Ovary (tissue), 9 donors: ENCODE measurements around the gene SKA2. TPM values are rescaled to one million over a fixed set of nuclear protein-coding genes. Genes with fewer than 3 reads are reported as not detected.

ENCODE experiments used
- DNase-seq, 5 donors: peaks; one replicate each; pipeline ENCODE4 v3.0.0-alpha.2; 2019 to 2020
- H3K27ac ChIP-seq, 2 donors: fragments of 200-600 bp; one replicate each; pipeline versions ENCODE4 v1.5.1 to v1.8.0; 2019 to 2022
- H3K27me3 ChIP-seq: fragments of 200-600 bp; one replicate; pipeline ENCODE4 v1.8.0; 2022
- H3K36me3 ChIP-seq: fragments of 200-600 bp; sonication (generic); one replicate; pipeline ENCODE4 v1.5.1; 2019
- H3K4me1 ChIP-seq: one replicate; pipeline ENCODE4 v1.8.1; 2013; ENCODE audit warnings: mild to moderate bottlenecking, moderate library complexity; ENCODE audit not compliant: insufficient read depth
- H3K4me3 ChIP-seq: fragments of 200-600 bp; sonication (generic); one replicate; pipeline ENCODE4 v1.5.1; 2017
- H3K9me3 ChIP-seq, 2 donors: fragments of 200-600 bp in 1 of 2; sonication (generic) in 1 of 2; one replicate each; pipeline versions ENCODE4 v1.5.1 to v1.8.1; 2013 to 2019; ENCODE audit warnings: mild to moderate bottlenecking in 1 of 2, moderate library complexity in 1 of 2
- EP300 ChIP-seq: sonication (generic); formaldehyde crosslinking; IDR thresholded peaks from one replicate; pipeline ENCODE4 v1.6.1; 2017; ENCODE audit warnings: antibody characterized with exemption
- POLR2A ChIP-seq: fragments of 450-650 bp; IDR thresholded peaks from one replicate; pipeline ENCODE4 v1.6.1; 2017; ENCODE audit warnings: antibody characterized with exemption, mild to moderate bottlenecking, moderate library complexity
- WGBS, 3 donors: extraction: QIAGEN DNeasy Blood & Tissue Kit in 1 of 3; methylation state at CpG; one replicate each; pipeline versions ENCODE4 v1.1.5 to v1.1.7; 2013 to 2017; 5-methylcytosine and 5-hydroxymethylcytosine counted together
- intact Hi-C, 4 donors: fragments of 100-400 bp; cut with DNase I; formaldehyde crosslinking; loops; one replicate each; pipeline versions ENCODE4 v1.11.0 to v1.15.1; 2022 to 2023
- microRNA counts: library from miRNA; unstranded; fragments of <30 nt; microRNA quantifications from one replicate; lab custom pipeline; 2016
- microRNA-seq, 3 donors: library from miRNA; unstranded; fragments of <30 nt; microRNA quantifications; one replicate each; pipeline versions ENCODE4 to v1.2.0, GENCODE V29; 2019 to 2020
- polyA plus RNA-seq, 2 donors: library from polyadenylated mRNA; stranded (reverse); fragments of 200-250 nt in 1 of 2; fragments of 350-450 nt in 1 of 2; fragmentation: Illumina TruSeq in 1 of 2; extraction: RNeasy Lipid Tissue Mini Kit (QIAGEN cat#74804) in 1 of 2; gene quantifications; one replicate each; pipeline ENCODE4 v1.2.3, GENCODE V29; 2013 to 2014
- small RNA-seq: library from RNA; depleted of rRNA; stranded (forward); fragments of <200 nt; gene quantifications from one replicate; pipeline ENCODE3, GENCODE V24; 2016
- total RNA-seq, 7 donors: library from RNA; depleted of rRNA in 2 of 7; stranded (reverse); fragments of >200 nt in 2 of 7; fragmentation: NEBNext Ultra II Directional in 3 of 7; extraction: Animal tissue kit (Norgen Biotek cat#: 25700) in 3 of 7; gene quantifications; one replicate each; pipeline versions ENCODE4 v1.1.0 to v1.2.4, GENCODE V29; 2016 to 2023
- TF ChIP-seq, protein P1 (sequence below), 3 donors: fragments of 450-650 bp in 2 of 3; fragments of 200-600 bp in 1 of 3; IDR thresholded peaks; one replicate each; pipeline versions ENCODE4 v1.5.1 to v1.8.0; 2016 to 2022; ENCODE audit warnings: antibody characterized with exemption in 3 of 3, mild to moderate bottlenecking in 1 of 3
- donor health status: DM: no; HTN: no; CAD: no; lungs with moderate emphysema.
- donor health status: DM: no; HTN: no; CAD: no.
- donor health status: Bipolar disorder and iron deficiency.
- donor health status: DM: yes; HTN: yes; CAD: no.
- donor health status: DM: no; HTN: no; CAD: no.
- donor health status: DM: yes; HTN: yes; CAD: no.

SKA2 gene
- total and polyA plus RNA-seq, 9 donors, result 15.1 to 50.0 (median 25.5) TPM

DNA sequence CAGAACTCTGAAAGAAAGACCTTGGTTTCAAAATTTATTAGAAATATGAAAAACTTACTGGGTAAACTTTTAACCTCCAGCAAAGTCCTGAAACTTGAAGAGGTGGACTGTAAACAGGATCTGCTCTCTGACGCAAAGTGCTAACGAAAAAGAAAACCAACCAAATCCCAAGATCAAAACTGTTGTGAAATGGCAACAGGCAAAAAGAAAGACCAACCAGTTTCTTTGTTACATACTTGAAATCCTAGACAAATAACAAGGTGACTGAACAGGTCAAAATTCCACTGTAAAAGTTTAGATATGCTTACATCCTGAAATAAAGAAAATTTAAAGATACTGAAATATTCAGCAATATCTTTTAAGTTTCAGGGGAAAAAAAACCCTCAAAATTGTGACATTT, 92.5 kb downstream of the SKA2 start:
- H3K4me3 ChIP-seq, result no peak overlapping the region
- H3K27ac ChIP-seq, result no peak overlapping the region
- no peaks in the 10 kb centered on the region for H3K36me3 ChIP-seq
- DNase-seq, result no peak
- no peaks in the 10 kb centered on the region for H3K4me1 ChIP-seq
- TF ChIP-seq, protein P1, sequence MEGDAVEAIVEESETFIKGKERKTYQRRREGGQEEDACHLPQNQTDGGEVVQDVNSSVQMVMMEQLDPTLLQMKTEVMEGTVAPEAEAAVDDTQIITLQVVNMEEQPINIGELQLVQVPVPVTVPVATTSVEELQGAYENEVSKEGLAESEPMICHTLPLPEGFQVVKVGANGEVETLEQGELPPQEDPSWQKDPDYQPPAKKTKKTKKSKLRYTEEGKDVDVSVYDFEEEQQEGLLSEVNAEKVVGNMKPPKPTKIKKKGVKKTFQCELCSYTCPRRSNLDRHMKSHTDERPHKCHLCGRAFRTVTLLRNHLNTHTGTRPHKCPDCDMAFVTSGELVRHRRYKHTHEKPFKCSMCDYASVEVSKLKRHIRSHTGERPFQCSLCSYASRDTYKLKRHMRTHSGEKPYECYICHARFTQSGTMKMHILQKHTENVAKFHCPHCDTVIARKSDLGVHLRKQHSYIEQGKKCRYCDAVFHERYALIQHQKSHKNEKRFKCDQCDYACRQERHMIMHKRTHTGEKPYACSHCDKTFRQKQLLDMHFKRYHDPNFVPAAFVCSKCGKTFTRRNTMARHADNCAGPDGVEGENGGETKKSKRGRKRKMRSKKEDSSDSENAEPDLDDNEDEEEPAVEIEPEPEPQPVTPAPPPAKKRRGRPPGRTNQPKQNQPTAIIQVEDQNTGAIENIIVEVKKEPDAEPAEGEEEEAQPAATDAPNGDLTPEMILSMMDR (IDR thresholded peaks at IDR 0.05), result no peak
- no peak for TF ChIP-seq EP300
- no peak for TF ChIP-seq POLR2A
- intact Hi-C loops, result no loop called here
- no peaks in the 10 kb centered on the region for H3K27me3 ChIP-seq
- no peaks in the 10 kb centered on the region for H3K9me3 ChIP-seq
- WGBS, 3 donors, result 97 to 98% (median 97%) methylated on average over 2 of the region's 2 CpGs

MicroRNA genes within 50 kb of the gene (microRNA counts, 767-probe panel; counts per million panel counts)
- microRNA hsa-miR-301a-3p (lab: Ali Mortazavi, UCI), result 2,914 counts per million, percentile 85 among the panel's probes with 10 or more counts
- microRNA hsa-miR-454-3p (lab: Ali Mortazavi, UCI), result 530 counts per million, percentile 78 among the panel's probes with 10 or more counts

Small RNA genes lying within 50 kb of the gene (microRNA-seq; reads per million reads assigned to microRNA genes)
- gene MIR301A (5.0 to 222 (median 32.0) reads per million in 3 donors), gene MIR454 (147 to 285 (median 155) reads per million in 3 donors)

Small RNA genes lying within 50 kb of the gene (small RNA-seq; reads per million reads assigned to genes)
- gene MIR301A (4.4 reads per million, percentile 79 among the genes with 10 or more reads in this experiment), gene MIR454 (3.6 reads per million, percentile 78 among the genes with 10 or more reads in this experiment), gene RNU2-58P (not detected)

Other genes starting within 250 kb of the SKA2 start
- 10 to 100 TPM; 14.2 to 21.8 (median 17.1) TPM for gene TRIM37, start 48.3 kb downstream of the SKA2 start, total RNA-seq
- 10 to 100 TPM in 1 of 2 donors, 1 to 10 TPM in 1; 8.9 to 16.8 TPM for gene TRIM37, start 48.3 kb downstream of the SKA2 start, polyA plus RNA-seq
- gene PRR11, start 560 bp upstream of the SKA2 start, total RNA-seq, result 1 to 10 TPM in 6 of 7 donors, under 1 TPM in 1; 0.96 to 2.5 (median 1.4) TPM
- gene PRR11, start 560 bp upstream of the SKA2 start, polyA plus RNA-seq, result 1 to 10 TPM; 1.3 to 5.1 TPM
- 10 to 100 TPM in 5 of 7 donors, 1 to 10 TPM in 2; 6.9 to 17.1 (median 11.7) TPM for gene SMG8, start 54.8 kb upstream of the SKA2 start, total RNA-seq
- 10 to 100 TPM in 1 of 2 donors, 1 to 10 TPM in 1; 9.2 to 18.0 TPM for gene SMG8, start 54.8 kb upstream of the SKA2 start, polyA plus RNA-seq
- 1 to 10 TPM; 1.0 to 2.6 (median 1.5) TPM for gene GDPD1, start 65.3 kb upstream of the SKA2 start, total RNA-seq
- 1 to 10 TPM; 1.5 to 2.3 TPM for gene GDPD1, start 65.3 kb upstream of the SKA2 start, polyA plus RNA-seq
- 10 to 100 TPM in 4 of 7 donors, 1 to 10 TPM in 3; 6.6 to 28.1 (median 10.6) TPM for gene YPEL2, start 176.5 kb upstream of the SKA2 start, total RNA-seq
- 10 to 100 TPM in 1 of 2 donors, 1 to 10 TPM in 1; 9.1 to 14.0 TPM for gene YPEL2, start 176.5 kb upstream of the SKA2 start, polyA plus RNA-seq